Measurements from ENCODE around the gene HSD17B12. TPM values are rescaled to one million over a fixed set of nuclear protein-coding genes. Genes with fewer than 3 reads are reported as not detected.

HSD17B12 gene
- total and polyA plus RNA-seq, 2 donors (not counting 3 experiments of a cell fraction or from before 2014, with no cell fraction given): 41.5 to 96.5 TPM

DNA sequence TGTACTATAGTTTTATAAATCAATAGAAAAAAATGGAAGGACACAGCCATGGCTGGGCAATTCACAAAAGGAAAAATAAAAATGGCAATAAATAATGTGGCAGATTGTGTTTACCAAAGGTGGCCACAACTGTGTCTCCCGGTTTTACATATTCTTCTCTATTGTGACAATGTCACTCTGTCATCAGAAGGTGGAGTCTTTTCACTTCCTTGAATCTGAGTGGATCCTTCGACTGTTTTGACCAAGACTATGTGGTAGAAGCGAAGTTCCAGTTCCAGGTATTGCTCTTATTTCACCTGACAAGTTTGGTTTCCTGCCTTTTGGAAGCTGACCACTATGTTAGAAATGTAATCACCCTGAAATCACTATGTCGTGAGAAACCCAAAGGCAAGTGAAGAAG, 31.0 kb upstream of the HSD17B12 start:
- no peak overlapping the region for H3K27ac ChIP-seq (ENCODE audit: insufficient read depth, low read depth, low read length)
- POLR2A ChIA-PET: no interaction called here

More for the DNA sequence above, 31.0 kb upstream of the HSD17B12 start:
- intact Hi-C loops (cut with micrococcal nuclease) (no loop called here), dilution Hi-C loops (cut with MboI; ENCODE audit: extremely low pct_ligation_motif_present, low sequenced_read_pairs) (no loop called here)
- H3K4me1 ChIP-seq (ENCODE audit: control insufficient read depth, extremely low read depth, insufficient read depth, low read length): peaks cover 8% of the 10 kb centered on the region
- BruUV-seq (replicated peaks): no TSS peak
- H3K36me3 ChIP-seq (ENCODE audit: control insufficient read depth in 2 of 2, extremely low read depth in 1 of 2, insufficient read depth in 2 of 2, low read length in 2 of 2): peaks cover 0 to 2% of the 10 kb centered on the region in 2 experiments
- H2AFZ ChIP-seq (ENCODE audit: low read depth, low read length): no peak overlapping the region
- no peak overlapping the region for H3K4me2 ChIP-seq (ENCODE audit: insufficient read depth, low read length)
- no peak for FAIRE-seq
- H4K20me1 ChIP-seq (replicated peaks; ENCODE audit: control insufficient read depth, extremely low read depth, insufficient read depth, low read length): no peaks in the 10 kb centered on the region
- H3K79me2 ChIP-seq (ENCODE audit: control insufficient read depth, insufficient read depth, low read length): peaks cover 15% of the 10 kb centered on the region
- no peak overlapping the region for H3K4me3 ChIP-seq (replicated peaks in 1 of 3; ENCODE audit: insufficient read depth in 1 of 3, low read depth in 1 of 3, low read length in 3 of 3)
- no peaks in the 10 kb centered on the region for H3K9me3 ChIP-seq (replicated peaks; ENCODE audit: control insufficient read depth, insufficient read depth, low read length)
- no peaks in the 10 kb centered on the region for H3K27me3 ChIP-seq (ENCODE audit: control insufficient read depth in 2 of 2, insufficient read depth in 2 of 2, low read length in 2 of 2)
- DNase-seq (ENCODE audit: low read depth, low spot score): no peak
- no peak overlapping the region for H3K9ac ChIP-seq (replicated peaks; ENCODE audit: extremely low read depth, insufficient read depth, low read length)
- no peak for TF ChIP-seq EZH2 (IDR thresholded peaks at IDR 0.05; ENCODE audit: borderline replicate concordance, low read depth, low read length, severe bottlenecking)
- TF ChIP-seq, protein P1, sequence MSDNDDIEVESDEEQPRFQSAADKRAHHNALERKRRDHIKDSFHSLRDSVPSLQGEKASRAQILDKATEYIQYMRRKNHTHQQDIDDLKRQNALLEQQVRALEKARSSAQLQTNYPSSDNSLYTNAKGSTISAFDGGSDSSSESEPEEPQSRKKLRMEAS (IDR thresholded peaks at IDR 0.05; ENCODE audit: insufficient read depth, insufficient read length): no peak
- TF ChIP-seq GATA2 (IDR thresholded peaks at IDR 0.05; ENCODE audit: insufficient read depth, insufficient read length, low read depth, low read length): no peak
- TF ChIP-seq FOS (IDR thresholded peaks at IDR 0.05; ENCODE audit: borderline replicate concordance, insufficient read depth, low read length): no peak
- no peak for TF ChIP-seq POLR2AphosphoS5 (IDR thresholded peaks at IDR 0.05; ENCODE audit: insufficient read depth, low read depth, low read length)
- no peak for TF ChIP-seq JUN (IDR thresholded peaks at IDR 0.05; ENCODE audit: borderline replicate concordance, insufficient read depth, insufficient read length, low read depth)
- TF ChIP-seq, protein P2, sequence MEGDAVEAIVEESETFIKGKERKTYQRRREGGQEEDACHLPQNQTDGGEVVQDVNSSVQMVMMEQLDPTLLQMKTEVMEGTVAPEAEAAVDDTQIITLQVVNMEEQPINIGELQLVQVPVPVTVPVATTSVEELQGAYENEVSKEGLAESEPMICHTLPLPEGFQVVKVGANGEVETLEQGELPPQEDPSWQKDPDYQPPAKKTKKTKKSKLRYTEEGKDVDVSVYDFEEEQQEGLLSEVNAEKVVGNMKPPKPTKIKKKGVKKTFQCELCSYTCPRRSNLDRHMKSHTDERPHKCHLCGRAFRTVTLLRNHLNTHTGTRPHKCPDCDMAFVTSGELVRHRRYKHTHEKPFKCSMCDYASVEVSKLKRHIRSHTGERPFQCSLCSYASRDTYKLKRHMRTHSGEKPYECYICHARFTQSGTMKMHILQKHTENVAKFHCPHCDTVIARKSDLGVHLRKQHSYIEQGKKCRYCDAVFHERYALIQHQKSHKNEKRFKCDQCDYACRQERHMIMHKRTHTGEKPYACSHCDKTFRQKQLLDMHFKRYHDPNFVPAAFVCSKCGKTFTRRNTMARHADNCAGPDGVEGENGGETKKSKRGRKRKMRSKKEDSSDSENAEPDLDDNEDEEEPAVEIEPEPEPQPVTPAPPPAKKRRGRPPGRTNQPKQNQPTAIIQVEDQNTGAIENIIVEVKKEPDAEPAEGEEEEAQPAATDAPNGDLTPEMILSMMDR (IDR thresholded peaks at IDR 0.05; ENCODE audit: extremely low read depth in 1 of 2, insufficient read depth in 1 of 2, low read depth in 1 of 2, low read length in 2 of 2): no peak
- H3K9me1 ChIP-seq (replicated peaks; ENCODE audit: control insufficient read depth, extremely low read depth, insufficient read depth, low read length): no peaks in the 10 kb centered on the region
- CTCF ChIA-PET: no interaction called here

Data from endothelial cell of umbilical vein (primary cell).